Nephron progenitor cell (in vitro differentiated cells): ENCODE results near the gene DEGS1.
A peak's percentile ranks its signal among the peaks of the same experiment; 100 is the strongest.

Experiments
- DNase-seq: peaks from one replicate; pipeline ENCODE4 v3.0.0; 2021
- H3K27ac Mint-ChIP-seq: 2 replicates; pipeline ENCODE4 v1.8.0; 2021; ENCODE audit warnings: mild to moderate bottlenecking, moderate library complexity, mixed read lengths
- H3K27me3 Mint-ChIP-seq: 2 replicates; pipeline ENCODE4 v1.8.0; 2021; ENCODE audit warnings: mild to moderate bottlenecking, low read depth, mixed read lengths; ENCODE audit not compliant: poor library complexity
- H3K36me3 Mint-ChIP-seq: 2 replicates; pipeline ENCODE4 v1.8.0; 2021; ENCODE audit warnings: low read depth, mixed read lengths
- H3K4me1 Mint-ChIP-seq: 2 replicates; pipeline ENCODE4 v1.8.0; 2021; ENCODE audit warnings: mixed read lengths
- H3K4me3 Mint-ChIP-seq: 2 replicates; pipeline ENCODE4 v1.8.0; 2021; ENCODE audit warnings: mild to moderate bottlenecking, moderate library complexity, mixed read lengths
- H3K9me3 Mint-ChIP-seq: 2 replicates; pipeline ENCODE4 v1.8.0; 2021; ENCODE audit warnings: mild to moderate bottlenecking, moderate library complexity, mixed read lengths
- CTCF ChIP-seq: fragments of 200-600 bp; sonication (generic); IDR thresholded peaks from 2 replicates; pipeline ENCODE4 v1.5.0; 2021; ENCODE audit warnings: antibody characterized with exemption

The DEGS1 gene

GRCh38 chr1:224173523-224173922 lies 9.5 kb upstream of the DEGS1 start:
- no peak for TF ChIP-seq CTCF
- peaks cover 9% of the 10 kb centered on the region for H3K4me1 Mint-ChIP-seq
- H3K27ac Mint-ChIP-seq: no peak overlapping the region
- peaks cover 13% of the 10 kb centered on the region for H3K9me3 Mint-ChIP-seq
- peaks cover 21% of the 10 kb centered on the region for H3K27me3 Mint-ChIP-seq
- no peak for DNase-seq
- no peak overlapping the region for H3K4me3 Mint-ChIP-seq
- peaks cover 4% of the 10 kb centered on the region for H3K36me3 Mint-ChIP-seq

- no peak overlapping the region for H3K27ac Mint-ChIP-seq
- peaks cover 12% of the 10 kb centered on the region for H3K4me1 Mint-ChIP-seq
- TF ChIP-seq CTCF: no peak
- peaks cover 22% of the 10 kb centered on the region for H3K27me3 Mint-ChIP-seq
- peak overlapping the region; percentile 74 for H3K4me3 Mint-ChIP-seq
- peak; percentile 59 for DNase-seq
- peaks cover 13% of the 10 kb centered on the region for H3K9me3 Mint-ChIP-seq
- H3K36me3 Mint-ChIP-seq: peaks cover 4% of the 10 kb centered on the region
Measured at GRCh38 chr1:224175617-224176016, 7.4 kb upstream of the DEGS1 start.

GRCh38 chr1:224177356-224177999 lies 5.6 kb upstream of the DEGS1 start:
- no peaks in the 10 kb centered on the region for H3K36me3 Mint-ChIP-seq
- H3K9me3 Mint-ChIP-seq: no peaks in the 10 kb centered on the region
- peaks cover 30% of the 10 kb centered on the region for H3K4me1 Mint-ChIP-seq
- H3K27ac Mint-ChIP-seq: no peak overlapping the region
- no peak for DNase-seq
- no peak for TF ChIP-seq CTCF
- peaks cover 20% of the 10 kb centered on the region for H3K27me3 Mint-ChIP-seq
- no peak overlapping the region for H3K4me3 Mint-ChIP-seq

GRCh38 chr1:224178894-224179293 lies 4.1 kb upstream of the DEGS1 start:
- no peak for DNase-seq
- peaks cover 20% of the 10 kb centered on the region for H3K27me3 Mint-ChIP-seq
- H3K4me1 Mint-ChIP-seq: peaks cover 34% of the 10 kb centered on the region
- H3K9me3 Mint-ChIP-seq: no peaks in the 10 kb centered on the region
- H3K4me3 Mint-ChIP-seq: no peak overlapping the region
- H3K36me3 Mint-ChIP-seq: no peaks in the 10 kb centered on the region
- H3K27ac Mint-ChIP-seq: no peak overlapping the region
- TF ChIP-seq CTCF: no peak

GRCh38 chr1:224180783-224181452 lies 2.1 kb upstream of the DEGS1 start:
- H3K27me3 Mint-ChIP-seq: peaks cover 9% of the 10 kb centered on the region
- no peak overlapping the region for H3K4me3 Mint-ChIP-seq
- H3K9me3 Mint-ChIP-seq: no peaks in the 10 kb centered on the region
- H3K36me3 Mint-ChIP-seq: peaks cover 12% of the 10 kb centered on the region
- peaks cover 42% of the 10 kb centered on the region for H3K4me1 Mint-ChIP-seq
- no peak for TF ChIP-seq CTCF
- H3K27ac Mint-ChIP-seq: peak overlapping the region; percentile 6
- DNase-seq: no peak

GRCh38 chr1:224181453-224181810 lies 1.6 kb upstream of the DEGS1 start:
- peak overlapping the region; percentile 6 for H3K27ac Mint-ChIP-seq
- H3K4me3 Mint-ChIP-seq: peak overlapping the region; percentile 83

More at GRCh38 chr1:224181453-224181810, 1.6 kb upstream of the DEGS1 start:
- H3K9me3 Mint-ChIP-seq: peaks cover under 1% of the 10 kb centered on the region
- no peak for DNase-seq
- TF ChIP-seq CTCF: no peak
- H3K36me3 Mint-ChIP-seq: peaks cover 17% of the 10 kb centered on the region
- H3K27me3 Mint-ChIP-seq: peaks cover 7% of the 10 kb centered on the region
- H3K4me1 Mint-ChIP-seq: peaks cover 40% of the 10 kb centered on the region
